GM18502 (cell line): ENCODE measurements around the gene ACSL6.

Source experiments
- ATAC-seq: cut with Tn5 transposase; IDR thresholded peaks from one replicate; pipeline ENCODE4 v1.9.1; 2021; ENCODE audit warnings: mild to moderate bottlenecking; ENCODE audit not compliant: unreplicated experiment, poor library complexity

The ACSL6 gene

GRCh38 chr5:132001647-132002561 is 9.6 kb downstream of the ACSL6 start:
- no peak for ATAC-seq

GRCh38 chr5:132000677-132001453 is 10.6 kb downstream of the ACSL6 start:
- no peak for ATAC-seq

GRCh38 chr5:132000241-132000490 is 11.3 kb downstream of the ACSL6 start:
- no peak for ATAC-seq

GRCh38 chr5:131999441-132000240 is 11.8 kb downstream of the ACSL6 start:
- no peak for ATAC-seq

- no peak for ATAC-seq
Measured at GRCh38 chr5:131999041-131999440, 12.4 kb downstream of the ACSL6 start.

- ATAC-seq, result no peak
Measured at GRCh38 chr5:131998431-131999040, 12.9 kb downstream of the ACSL6 start.

GRCh38 chr5:131997727-131998117 is 13.7 kb downstream of the ACSL6 start:
- ATAC-seq, result no peak

GRCh38 chr5:131997026-131997726 is 14.3 kb downstream of the ACSL6 start:
- ATAC-seq, result no peak

GRCh38 chr5:131996210-131997025 is 15.0 kb downstream of the ACSL6 start:
- no peak for ATAC-seq

- no peak for ATAC-seq
Measured at GRCh38 chr5:131994533-131995226, 16.8 kb downstream of the ACSL6 start.

- no peak for ATAC-seq
Measured at GRCh38 chr5:131994090-131994489, 17.4 kb downstream of the ACSL6 start.

- ATAC-seq, result no peak
Measured at GRCh38 chr5:131993676-131994075, 17.8 kb downstream of the ACSL6 start.

- ATAC-seq, result no peak
Measured at GRCh38 chr5:131992370-131992769, 19.1 kb downstream of the ACSL6 start.

- ATAC-seq, result no peak
Measured at GRCh38 chr5:131991593-131992324, 19.7 kb downstream of the ACSL6 start.

- ATAC-seq, result no peak
Measured at GRCh38 chr5:131990716-131991115, 20.7 kb downstream of the ACSL6 start.

- ATAC-seq, result no peak
Measured at GRCh38 chr5:131988601-131989000, 22.9 kb downstream of the ACSL6 start.

GRCh38 chr5:131987251-131987650 is 24.2 kb downstream of the ACSL6 start:
- no peak for ATAC-seq
